ENCODE measurements around the gene OPCML.

The OPCML gene

DNA sequence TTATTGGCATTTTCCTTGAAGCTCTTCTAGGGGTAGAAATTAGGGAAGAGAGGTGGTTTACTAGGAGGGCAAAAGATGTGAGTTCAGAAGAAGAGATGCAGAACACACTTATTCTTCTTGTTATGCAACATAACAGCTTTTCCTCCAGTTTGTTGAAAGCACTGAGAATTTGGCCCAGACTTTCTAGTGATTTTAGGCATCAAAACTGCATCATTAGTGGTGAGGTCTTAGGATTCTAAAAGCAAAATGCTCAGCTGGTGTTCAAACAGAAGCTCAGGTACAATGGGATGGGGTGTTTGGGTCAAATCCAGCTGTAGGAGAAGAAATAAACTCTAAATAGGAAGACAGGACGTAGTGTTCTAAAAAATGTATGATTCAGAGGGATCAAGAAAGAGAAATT lies 221.1 kb downstream of the OPCML start:
- Mint-ChIP-seq H3K4me1 (ENCODE audit: low read depth) (no peaks in the 10 kb centered on the region), H3K27ac (no peak overlapping the region)

GRCh38 chr11:133306019-133306418 lies 226.3 kb downstream of the OPCML start:
- H3K4me1 Mint-ChIP-seq (ENCODE audit: low read depth): no peaks in the 10 kb centered on the region
- H3K9me3 Mint-ChIP-seq: peaks cover 4% of the 10 kb centered on the region
- H3K27me3 Mint-ChIP-seq (ENCODE audit: low read depth): no peaks in the 10 kb centered on the region
- no peak overlapping the region for H3K27ac Mint-ChIP-seq
- H3K36me3 Mint-ChIP-seq (ENCODE audit: low read depth): no peaks in the 10 kb centered on the region
- H3K4me3 Mint-ChIP-seq: no peak overlapping the region

More for the DNA sequence above, 221.1 kb downstream of the OPCML start:
- no peaks in the 10 kb centered on the region for H3K9me3 Mint-ChIP-seq
- no peaks in the 10 kb centered on the region for H3K36me3 Mint-ChIP-seq (ENCODE audit: low read depth)
- H3K27me3 Mint-ChIP-seq (ENCODE audit: low read depth): no peaks in the 10 kb centered on the region
- H3K4me3 Mint-ChIP-seq: no peak overlapping the region

DNA sequence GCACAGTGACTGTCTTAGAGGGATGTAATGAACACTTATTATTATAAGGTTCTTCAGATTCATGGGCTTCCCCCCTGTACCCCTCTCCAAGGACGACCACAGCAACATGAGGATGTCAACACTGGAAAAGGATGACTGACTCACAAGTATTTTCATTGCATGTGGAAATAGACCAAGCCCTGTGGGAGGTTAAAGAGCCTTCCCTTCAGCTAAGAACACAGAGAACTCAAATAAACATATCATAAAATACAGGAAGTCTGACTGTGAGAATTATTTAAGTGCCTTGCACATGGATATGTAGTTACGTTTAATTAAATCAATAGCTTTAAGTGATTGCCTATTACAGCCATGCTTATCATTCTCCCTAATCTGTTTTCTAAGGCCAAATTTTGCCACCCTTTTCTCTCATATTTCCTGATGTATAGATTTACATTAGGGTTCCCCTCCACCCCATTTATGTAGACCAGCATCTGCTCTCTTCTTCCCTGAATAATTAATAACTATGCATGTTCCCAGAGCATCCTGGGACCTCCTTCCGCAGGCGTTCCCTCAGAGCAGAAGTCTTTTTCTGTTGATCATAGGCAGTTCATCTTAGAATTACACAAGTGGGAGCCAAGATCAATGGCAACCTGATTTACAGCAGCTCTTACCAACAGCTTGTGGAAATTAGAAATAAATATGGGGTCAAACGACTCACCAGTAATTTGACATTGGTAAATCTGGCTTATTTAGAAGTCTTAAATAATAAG lies 226.9 kb downstream of the OPCML start:
- H3K4me3 Mint-ChIP-seq: no peak overlapping the region
- H3K27ac Mint-ChIP-seq: no peak overlapping the region
- H3K4me1 Mint-ChIP-seq (ENCODE audit: low read depth): no peaks in the 10 kb centered on the region
- H3K36me3 Mint-ChIP-seq (ENCODE audit: low read depth): no peaks in the 10 kb centered on the region
- H3K27me3 Mint-ChIP-seq (ENCODE audit: low read depth): no peaks in the 10 kb centered on the region
- H3K9me3 Mint-ChIP-seq: peaks cover 4% of the 10 kb centered on the region

DNA sequence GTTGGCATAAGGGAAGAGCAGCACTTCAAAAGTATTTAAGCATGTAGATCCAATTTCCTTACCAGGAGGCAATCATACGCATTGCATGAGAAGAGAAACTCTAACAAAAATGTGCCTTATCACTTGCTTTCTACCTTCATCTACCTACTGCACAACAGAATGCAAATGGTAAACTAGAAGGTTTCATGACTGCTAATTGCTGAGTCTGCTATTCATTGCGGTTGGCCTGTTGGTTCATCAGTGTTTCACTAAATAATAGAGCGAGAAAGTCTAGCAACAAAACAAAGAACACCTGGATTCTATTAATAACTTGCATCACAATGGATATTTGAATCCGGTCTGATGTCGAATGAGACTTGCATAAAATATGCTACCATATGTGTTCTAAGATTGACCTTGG lies 229.0 kb downstream of the OPCML start:
- Mint-ChIP-seq H3K27me3 (ENCODE audit: low read depth) (no peaks in the 10 kb centered on the region), H3K4me3 (no peak overlapping the region), H3K36me3 (ENCODE audit: low read depth) (no peaks in the 10 kb centered on the region), H3K9me3 (peaks cover 4% of the 10 kb centered on the region), H3K4me1 (ENCODE audit: low read depth) (no peaks in the 10 kb centered on the region), H3K27ac (no peak overlapping the region)

- no peaks in the 10 kb centered on the region for H3K27me3 Mint-ChIP-seq (ENCODE audit: low read depth)
- H3K4me1 Mint-ChIP-seq (ENCODE audit: low read depth): no peaks in the 10 kb centered on the region
- H3K9me3 Mint-ChIP-seq: peaks cover 4% of the 10 kb centered on the region
Measured at GRCh38 chr11:133302056-133302455, 230.2 kb downstream of the OPCML start.

DNA sequence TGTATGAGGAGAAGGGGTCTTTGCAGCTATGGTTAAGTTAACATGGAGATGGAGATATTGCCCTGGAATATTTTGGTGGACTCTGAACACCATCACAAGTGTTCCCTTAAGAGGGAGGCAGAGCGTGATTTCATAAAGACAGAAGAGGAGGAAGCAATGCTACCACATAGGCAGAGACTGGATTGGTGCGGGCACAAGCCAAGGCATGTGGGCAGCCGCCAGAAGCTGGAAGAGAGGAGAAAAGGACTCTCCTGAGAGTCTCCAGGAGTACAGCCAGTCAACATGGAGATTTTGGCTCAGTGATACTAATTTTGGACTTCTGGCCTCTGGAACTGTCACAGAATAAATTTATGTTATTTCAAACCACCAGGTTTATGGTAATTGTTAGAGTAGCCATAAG lies 231.6 kb downstream of the OPCML start:
- no peaks in the 10 kb centered on the region for H3K4me1 Mint-ChIP-seq (ENCODE audit: low read depth)
- peaks cover 4% of the 10 kb centered on the region for H3K9me3 Mint-ChIP-seq
- no peak overlapping the region for H3K4me3 Mint-ChIP-seq
- H3K36me3 Mint-ChIP-seq (ENCODE audit: low read depth): no peaks in the 10 kb centered on the region
- H3K27ac Mint-ChIP-seq: no peak overlapping the region
- no peaks in the 10 kb centered on the region for H3K27me3 Mint-ChIP-seq (ENCODE audit: low read depth)

More at GRCh38 chr11:133302056-133302455, 230.2 kb downstream of the OPCML start:
- Mint-ChIP-seq H3K4me3 (no peak overlapping the region), H3K27ac (no peak overlapping the region), H3K36me3 (ENCODE audit: low read depth) (no peaks in the 10 kb centered on the region)

GRCh38 chr11:133291780-133292179 lies 240.5 kb downstream of the OPCML start:
- Mint-ChIP-seq H3K9me3 (no peaks in the 10 kb centered on the region), H3K36me3 (ENCODE audit: low read depth) (no peaks in the 10 kb centered on the region), H3K27ac (no peak overlapping the region), H3K4me1 (ENCODE audit: low read depth) (peaks cover 4% of the 10 kb centered on the region), H3K27me3 (ENCODE audit: low read depth) (no peaks in the 10 kb centered on the region), H3K4me3 (no peak overlapping the region)

- H3K27ac Mint-ChIP-seq: no peak overlapping the region
- no peaks in the 10 kb centered on the region for H3K36me3 Mint-ChIP-seq (ENCODE audit: low read depth)
- no peaks in the 10 kb centered on the region for H3K4me1 Mint-ChIP-seq (ENCODE audit: low read depth)
- H3K9me3 Mint-ChIP-seq: no peaks in the 10 kb centered on the region
- H3K4me3 Mint-ChIP-seq: no peak overlapping the region
- H3K27me3 Mint-ChIP-seq (ENCODE audit: low read depth): no peaks in the 10 kb centered on the region
Measured at GRCh38 chr11:133285359-133285758, 246.9 kb downstream of the OPCML start.

DNA sequence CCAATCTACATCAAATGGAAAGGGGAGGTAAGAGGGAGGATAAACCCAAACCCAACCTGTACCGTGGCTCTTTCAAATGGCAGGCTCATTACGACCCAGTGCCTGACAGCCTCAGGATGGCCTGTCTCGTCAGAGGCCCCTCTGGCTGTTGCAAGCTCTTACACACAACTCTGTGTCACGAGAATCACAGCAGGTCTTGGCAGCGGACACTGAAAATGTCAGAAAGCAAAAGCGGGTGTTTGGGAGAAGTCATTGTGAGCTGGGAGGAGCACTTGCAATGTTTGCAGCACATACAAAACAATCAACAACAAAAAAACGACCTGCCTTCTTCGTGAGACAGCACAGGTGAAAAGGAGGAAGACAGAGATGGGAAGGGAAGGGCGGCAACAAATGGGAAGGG lies 248.1 kb downstream of the OPCML start:
- Mint-ChIP-seq H3K4me1 (ENCODE audit: low read depth) (no peaks in the 10 kb centered on the region), H3K36me3 (ENCODE audit: low read depth) (no peaks in the 10 kb centered on the region), H3K4me3 (no peak overlapping the region), H3K9me3 (no peaks in the 10 kb centered on the region), H3K27me3 (ENCODE audit: low read depth) (no peaks in the 10 kb centered on the region), H3K27ac (no peak overlapping the region)

- peaks cover 6% of the 10 kb centered on the region for H3K27me3 Mint-ChIP-seq (ENCODE audit: low read depth)
- no peak overlapping the region for H3K27ac Mint-ChIP-seq
- H3K36me3 Mint-ChIP-seq (ENCODE audit: low read depth): no peaks in the 10 kb centered on the region
- no peaks in the 10 kb centered on the region for H3K4me1 Mint-ChIP-seq (ENCODE audit: low read depth)
- no peaks in the 10 kb centered on the region for H3K9me3 Mint-ChIP-seq
- no peak overlapping the region for H3K4me3 Mint-ChIP-seq
Measured at GRCh38 chr11:133277886-133278285, 254.4 kb downstream of the OPCML start.

GRCh38 chr11:133271871-133272776 lies 260.2 kb downstream of the OPCML start:
- Mint-ChIP-seq H3K4me1 (ENCODE audit: low read depth) (peaks cover 21% of the 10 kb centered on the region), H3K27me3 (ENCODE audit: low read depth) (peaks cover 3% of the 10 kb centered on the region), H3K27ac (no peak overlapping the region), H3K36me3 (ENCODE audit: low read depth) (peaks cover 9% of the 10 kb centered on the region), H3K4me3 (no peak overlapping the region), H3K9me3 (peaks cover 12% of the 10 kb centered on the region)

GRCh38 chr11:133271206-133271605 lies 261.1 kb downstream of the OPCML start:
- Mint-ChIP-seq H3K4me1 (ENCODE audit: low read depth) (peaks cover 24% of the 10 kb centered on the region), H3K4me3 (no peak overlapping the region), H3K9me3 (peaks cover 19% of the 10 kb centered on the region), H3K27me3 (ENCODE audit: low read depth) (peaks cover 5% of the 10 kb centered on the region), H3K36me3 (ENCODE audit: low read depth) (peaks cover 11% of the 10 kb centered on the region), H3K27ac (no peak overlapping the region)

GRCh38 chr11:133269267-133269666 lies 263.0 kb downstream of the OPCML start:
- Mint-ChIP-seq H3K27me3 (ENCODE audit: low read depth) (peaks cover 3% of the 10 kb centered on the region), H3K27ac (peak overlapping the region; percentile 86), H3K4me1 (ENCODE audit: low read depth) (peaks cover 32% of the 10 kb centered on the region), H3K36me3 (ENCODE audit: low read depth) (peaks cover 11% of the 10 kb centered on the region), H3K9me3 (peaks cover 24% of the 10 kb centered on the region), H3K4me3 (no peak overlapping the region)

GRCh38 chr11:133266986-133267385 lies 265.3 kb downstream of the OPCML start:
- Mint-ChIP-seq H3K4me1 (ENCODE audit: low read depth) (peaks cover 32% of the 10 kb centered on the region), H3K27ac (no peak overlapping the region), H3K36me3 (ENCODE audit: low read depth) (peaks cover 11% of the 10 kb centered on the region), H3K9me3 (peaks cover 24% of the 10 kb centered on the region), H3K4me3 (no peak overlapping the region), H3K27me3 (ENCODE audit: low read depth) (peaks cover 3% of the 10 kb centered on the region)

GRCh38 chr11:133265530-133266035 lies 266.7 kb downstream of the OPCML start:
- peaks cover 9% of the 10 kb centered on the region for H3K36me3 Mint-ChIP-seq (ENCODE audit: low read depth)
- peaks cover 3% of the 10 kb centered on the region for H3K27me3 Mint-ChIP-seq (ENCODE audit: low read depth)
- H3K4me1 Mint-ChIP-seq (ENCODE audit: low read depth): peaks cover 26% of the 10 kb centered on the region
- H3K4me3 Mint-ChIP-seq: no peak overlapping the region
- H3K27ac Mint-ChIP-seq: no peak overlapping the region
- H3K9me3 Mint-ChIP-seq: peaks cover 20% of the 10 kb centered on the region

Data from T-helper 1 cell treated with Interleukin-12 subunit alpha and Interleukin-12 subunit beta and Interleukin-4 antibody, amounts not matched to agents 30 μg/mL and 1 μg/mL, for 36 hours (primary cell).